MV-4-11 (cell line): ENCODE measurements around the gene ERMAP.

ENCODE experiments used
- DNase-seq: peaks from one replicate; lab custom pipeline; 2025; lab: John Stamatoyannopoulos, UW

The ERMAP gene

DNA sequence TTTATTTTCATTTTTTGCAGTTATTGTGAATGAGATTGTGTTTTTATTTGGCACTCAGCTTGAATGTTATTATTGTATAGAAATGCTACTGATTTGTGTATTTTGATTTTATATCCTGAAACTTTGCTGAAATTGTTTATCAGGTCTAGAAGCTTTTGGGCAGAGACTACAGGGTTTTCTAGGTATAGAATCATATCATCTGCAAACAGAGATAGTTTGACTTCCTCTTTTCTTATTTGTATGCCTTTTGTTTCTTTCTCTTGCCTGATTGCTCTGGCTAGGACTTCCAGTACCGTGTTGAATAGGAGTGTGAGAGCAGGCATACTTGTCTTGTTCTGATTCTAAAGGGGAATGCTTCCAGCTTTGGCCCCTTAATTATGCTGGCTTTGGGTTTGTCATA is 56.7 kb downstream of the ERMAP start:
- no peak for DNase-seq

DNA sequence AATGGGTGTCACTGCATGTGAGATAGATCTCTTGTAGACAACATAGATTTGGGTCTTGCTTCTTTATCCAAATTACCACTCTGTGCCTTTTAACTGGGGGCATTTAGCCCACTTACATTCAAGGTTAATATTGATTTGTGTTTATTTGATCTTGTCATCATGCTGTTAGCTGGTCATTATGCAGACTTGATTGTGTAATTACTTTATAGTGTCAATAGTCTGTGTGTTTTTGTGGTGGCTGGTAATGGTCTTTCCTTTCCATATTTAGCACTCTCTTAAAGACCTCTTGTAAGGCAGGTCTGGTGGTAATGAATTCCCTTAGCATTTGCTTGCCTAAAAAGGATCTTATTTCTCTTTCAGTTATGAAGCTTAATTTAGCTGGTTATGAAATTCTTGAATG is 59.1 kb downstream of the ERMAP start:
- DNase-seq = no peak

DNA sequence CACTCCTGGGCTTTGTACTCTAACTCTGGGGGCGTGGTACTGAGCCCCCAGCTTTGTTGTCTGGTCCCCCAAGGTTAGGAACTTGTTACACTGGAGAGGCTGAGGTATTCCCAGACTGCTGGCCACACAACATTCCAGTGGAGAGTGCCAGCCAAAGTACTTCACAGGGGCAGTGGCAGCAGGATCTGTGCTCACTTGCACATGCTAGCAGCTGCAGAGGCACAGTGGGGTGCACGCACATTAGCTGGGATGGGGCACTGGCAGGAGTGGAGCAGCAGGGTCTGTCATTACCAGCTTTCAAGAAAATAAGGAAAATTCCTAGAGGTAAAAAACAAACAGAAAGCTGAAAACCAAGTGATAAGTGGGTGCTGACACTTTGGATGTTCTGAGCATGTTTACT is 60.5 kb downstream of the ERMAP start:
- no peak for DNase-seq

DNA sequence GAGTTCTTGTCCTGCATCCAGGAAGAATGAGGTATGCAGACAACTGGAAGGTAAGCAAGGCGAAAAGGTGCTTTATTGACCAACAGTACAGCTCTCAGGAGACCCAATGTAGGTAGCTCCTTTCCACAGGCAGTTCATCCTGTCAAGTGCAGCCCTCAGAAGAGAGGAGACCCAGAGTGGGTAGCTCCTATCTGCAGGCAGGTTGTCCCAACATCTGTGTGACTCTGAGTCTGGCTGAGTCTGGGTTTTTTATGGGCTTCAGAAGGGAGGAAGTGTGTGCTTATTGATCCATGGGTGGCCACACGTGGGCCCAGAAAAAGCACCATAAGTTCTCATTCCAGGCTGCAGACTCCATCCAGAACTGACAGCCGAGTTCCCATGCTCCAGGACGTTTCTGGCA is 63.5 kb downstream of the ERMAP start:
- no peak for DNase-seq

DNA sequence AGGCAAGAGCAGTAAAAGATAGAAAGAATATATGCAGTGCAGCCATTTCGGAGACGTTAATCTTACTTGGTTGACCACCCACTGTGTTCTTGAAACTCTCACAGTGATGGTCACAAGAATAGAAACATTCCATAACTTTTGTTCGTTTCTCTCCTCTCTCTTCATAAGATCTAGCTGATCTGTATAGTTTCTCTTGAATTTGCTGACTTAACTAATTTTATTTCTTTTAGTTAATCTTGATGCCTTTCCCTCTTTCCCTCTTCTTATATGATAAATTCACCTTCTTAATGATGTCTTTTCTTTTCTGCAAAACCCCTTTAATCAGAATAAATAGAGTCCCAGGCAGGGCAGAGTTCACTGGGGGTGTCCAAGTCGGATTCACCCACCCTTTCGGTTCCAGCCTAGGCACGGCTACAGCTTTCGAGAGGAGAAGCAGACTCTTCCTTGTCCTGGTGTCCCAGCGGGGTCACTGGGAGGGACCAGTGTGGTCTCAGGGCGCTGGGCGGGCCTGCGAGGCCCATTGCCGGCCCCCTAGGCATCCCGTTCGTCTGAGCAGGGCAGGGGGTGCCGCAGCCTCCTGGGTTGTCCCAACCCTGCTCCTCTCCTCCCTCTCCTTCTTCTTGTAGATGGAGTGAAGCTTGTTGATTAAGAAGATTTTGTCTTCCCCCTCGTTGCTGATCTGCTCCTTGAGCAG is 69.3 kb downstream of the ERMAP start:
- no peak for DNase-seq

DNA sequence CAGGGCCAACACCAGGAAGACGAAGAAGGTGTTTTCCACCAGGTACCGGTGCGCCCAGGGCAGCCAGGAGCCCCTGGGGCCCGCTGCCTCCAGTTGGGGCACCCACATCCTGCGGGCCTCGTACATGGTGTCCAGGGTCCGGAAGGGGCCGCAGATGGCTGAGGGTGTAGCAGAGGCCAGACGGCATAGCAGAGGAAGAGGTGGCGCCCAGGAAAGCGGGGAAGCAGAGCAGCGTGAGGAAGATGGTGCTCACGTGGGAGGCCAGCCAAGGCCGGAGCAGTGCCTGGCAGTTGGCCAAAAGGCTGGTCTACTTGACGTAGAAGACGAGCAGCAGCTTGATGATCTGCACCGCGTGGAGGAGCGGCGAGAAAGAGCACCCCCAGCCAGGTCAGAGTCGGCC is 69.9 kb downstream of the ERMAP start:
- no peak for DNase-seq

DNA sequence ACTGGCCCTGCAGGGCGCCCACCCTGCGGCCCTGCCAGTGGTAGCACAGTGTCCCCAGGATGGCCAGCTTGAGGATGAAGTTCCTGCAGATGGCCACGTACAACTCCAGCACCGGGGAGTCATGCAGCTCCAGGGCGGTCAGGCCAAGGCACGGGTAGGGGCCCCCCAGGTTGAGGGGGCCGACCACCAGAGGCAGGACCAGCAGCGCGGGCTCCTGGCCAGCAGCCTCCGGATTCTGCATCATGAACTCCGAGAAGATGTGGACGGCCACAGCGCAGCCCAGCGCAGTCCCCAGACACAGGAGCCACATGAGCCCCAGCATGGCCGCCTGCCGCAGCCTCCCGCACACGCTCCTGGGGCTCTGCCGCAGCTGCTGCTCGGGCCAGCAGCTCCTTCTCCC is 70.4 kb downstream of the ERMAP start:
- DNase-seq = no peak

DNA sequence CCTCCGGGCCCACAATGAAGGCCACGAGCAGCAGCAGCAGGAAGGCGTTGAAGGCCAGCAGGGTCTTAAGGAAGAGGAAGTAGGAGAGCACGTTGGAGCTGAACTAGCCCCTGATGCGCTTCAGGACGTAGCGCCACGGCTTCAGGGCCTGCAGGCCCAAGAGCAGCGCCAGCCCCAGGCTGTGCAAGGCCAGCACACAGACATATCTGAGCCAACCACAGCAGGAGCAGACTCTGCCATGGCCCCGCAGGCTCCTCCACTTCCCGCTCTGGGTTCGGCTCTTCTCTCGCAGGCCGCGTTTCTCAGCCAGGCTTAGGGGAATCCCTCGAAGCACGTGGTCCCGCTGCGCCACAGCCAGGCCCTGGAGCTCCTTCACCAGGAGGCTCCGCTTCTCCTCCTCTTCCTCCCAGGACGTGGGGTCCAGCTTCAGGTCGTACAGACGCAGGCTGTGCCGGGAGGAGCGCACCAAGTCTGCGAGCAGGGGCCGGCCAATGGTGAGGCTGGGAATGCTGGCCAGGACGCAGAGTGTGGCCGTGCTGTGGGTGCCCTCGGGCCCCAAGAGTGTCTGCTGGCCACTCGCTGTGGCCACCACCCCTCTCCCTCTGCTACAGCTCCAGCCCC is 71.2 kb downstream of the ERMAP start:
- DNase-seq = peak; percentile 40

DNA sequence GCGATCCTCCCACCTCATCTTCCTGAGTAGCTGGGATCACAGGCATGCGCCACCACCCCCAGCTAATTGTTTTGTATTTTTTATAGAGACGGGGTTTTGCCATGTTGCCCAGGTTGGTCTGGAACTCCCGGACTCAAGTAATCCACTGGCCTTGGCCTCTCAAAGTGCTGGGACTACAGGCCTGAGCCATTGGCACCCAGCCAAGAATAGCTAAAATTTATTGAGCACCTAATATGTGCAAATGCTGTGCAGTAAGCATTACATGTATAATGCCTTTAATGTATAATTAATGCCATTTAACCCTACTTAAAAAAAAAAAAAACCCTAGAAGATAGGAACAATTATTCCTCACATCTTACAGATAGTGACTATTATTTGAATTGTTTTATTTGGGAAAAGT is 72.3 kb downstream of the ERMAP start:
- DNase-seq = no peak

DNA sequence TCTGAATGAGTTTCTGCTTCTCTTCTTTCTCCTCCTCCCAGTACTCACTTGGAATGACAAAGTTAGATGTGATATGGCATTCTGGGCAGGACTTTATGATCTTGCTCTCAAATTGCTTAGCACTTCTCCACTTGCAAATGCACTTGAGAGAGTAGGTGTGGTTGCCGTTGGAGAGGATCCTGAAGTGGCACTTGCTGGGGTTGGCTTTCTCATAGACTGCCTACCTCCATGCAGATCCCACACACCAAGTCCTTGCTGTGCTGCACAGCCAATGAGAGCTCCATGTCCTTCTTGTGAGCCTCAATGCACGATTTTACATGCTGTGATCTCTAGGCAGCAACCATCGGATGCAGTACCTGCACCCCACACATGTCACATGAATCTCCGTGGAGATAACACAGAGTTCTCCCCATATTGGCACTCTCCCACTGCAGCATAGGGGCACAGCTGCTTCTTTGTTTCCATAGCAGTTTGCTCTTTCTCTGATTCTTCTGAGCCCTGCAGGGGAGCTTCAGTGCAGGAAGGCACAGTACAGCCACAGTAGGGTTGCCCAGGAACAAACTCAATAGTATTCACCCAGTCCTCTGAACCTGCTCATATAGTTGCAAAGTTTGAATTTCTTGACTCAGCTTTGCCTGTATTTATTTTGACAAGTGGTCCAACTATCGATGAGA is 74.7 kb downstream of the ERMAP start:
- no peak for DNase-seq
